Keratinocyte (primary cell): ENCODE results near the gene LDLRAD4. TPM values are rescaled to one million over a fixed set of nuclear protein-coding genes. Genes with fewer than 3 reads are reported as not detected.

Source experiments
- DNase-seq: peaks from one replicate; pipeline ENCODE4 v3.0.0-alpha.2; 2011; ENCODE audit warnings: low read depth, missing footprints, low spot score
- FAIRE-seq: peaks from 2 replicates; lab custom pipeline; 2011; peaks lifted over from hg19 to GRCh38; lab: Jason Lieb, UNC
- H2AFZ ChIP-seq: 2 replicates; pipeline ENCODE4 v1.6.0; 2012; ENCODE audit warnings: low read length, control low read depth, inconsistent platforms; ENCODE audit not compliant: control insufficient read depth
- H3K27ac ChIP-seq: 2 replicates; pipeline ENCODE4 v1.5.1; 2011; ENCODE audit warnings: low read length; ENCODE audit not compliant: control insufficient read depth, insufficient read depth
- H3K27me3 ChIP-seq: 3 replicates; pipeline ENCODE4 v1.6.0; 2011; ENCODE audit warnings: low read length; ENCODE audit not compliant: control insufficient read depth, insufficient read depth; ENCODE audit errors: extremely low read depth
- H3K36me3 ChIP-seq, 2 experiments: 2 replicates in 1 of 2; 3 replicates in 1 of 2; pipeline ENCODE4 v1.5.1; 2011; ENCODE audit warnings: low read length in 2 of 2, mild to moderate bottlenecking in 1 of 2; ENCODE audit not compliant: control insufficient read depth in 2 of 2, insufficient read depth in 2 of 2; ENCODE audit errors: extremely low read depth in 1 of 2
- H3K4me1 ChIP-seq: 3 replicates; pipeline ENCODE4 v1.5.1; 2011; ENCODE audit warnings: low read length; ENCODE audit not compliant: control insufficient read depth, insufficient read depth; ENCODE audit errors: extremely low read depth
- H3K4me2 ChIP-seq: 3 replicates; pipeline ENCODE4 v1.6.0; 2011; ENCODE audit warnings: low read depth, low read length; ENCODE audit not compliant: control insufficient read depth, insufficient read depth; ENCODE audit errors: extremely low read depth
- H3K4me3 ChIP-seq, 3 experiments: fragments of 200-600 bp in 1 of 3; sonication (generic) in 1 of 3; 2 replicates in 2 of 3; 3 replicates in 1 of 3; pipeline ENCODE4 v1.5.1; 2011 to 2016; ENCODE audit warnings: low read length in 3 of 3, mild to moderate bottlenecking in 3 of 3, control low read depth in 2 of 3, inconsistent platforms in 1 of 3, low read depth in 1 of 3, mixed read lengths in 1 of 3, mixed run types in 1 of 3, moderate library complexity in 1 of 3; ENCODE audit not compliant: control insufficient read depth in 2 of 3, insufficient read depth in 2 of 3; ENCODE audit errors: extremely low read depth in 1 of 3
- H3K79me2 ChIP-seq: 2 replicates; pipeline ENCODE4 v1.6.0; 2012; ENCODE audit warnings: low read length; ENCODE audit not compliant: control insufficient read depth, insufficient read depth
- H3K9ac ChIP-seq: 3 replicates; pipeline ENCODE4 v1.6.0; 2011; ENCODE audit warnings: low read length; ENCODE audit not compliant: control insufficient read depth, insufficient read depth; ENCODE audit errors: extremely low read depth
- H3K9me1 ChIP-seq: 3 replicates; pipeline ENCODE4 v1.6.0; 2011; ENCODE audit warnings: low read length; ENCODE audit not compliant: control insufficient read depth, insufficient read depth; ENCODE audit errors: extremely low read depth
- H3K9me3 ChIP-seq: 2 replicates; pipeline ENCODE4 v1.5.1; 2012; ENCODE audit warnings: low read depth, low read length; ENCODE audit not compliant: control insufficient read depth
- H4K20me1 ChIP-seq: 3 replicates; pipeline ENCODE4 v1.6.0; 2011; ENCODE audit warnings: low read length; ENCODE audit not compliant: control insufficient read depth, insufficient read depth; ENCODE audit errors: extremely low read depth
- EZH2 ChIP-seq: IDR thresholded peaks from one replicate; pipeline ENCODE4 v1.6.1; 2012; ENCODE audit warnings: inconsistent platforms, mild to moderate bottlenecking, low read length, moderate library complexity
- dilution Hi-C: fragments of 300-500 bp; cut with MboI; formaldehyde crosslinking; loops from one replicate; pipeline ENCODE4 v1.7.0; 2020; ENCODE audit warnings: low sequenced_read_pairs; ENCODE audit not compliant: extremely low pct_ligation_motif_present
- polyA plus RNA-seq, 5 experiments: library from polyadenylated mRNA; depleted of rRNA in 3 of 5; stranded (reverse) in 3 of 5; stranded (forward) in 1 of 5; unstranded in 1 of 5; fragments of >200 nt; gene quantifications; 1 replicate in 1 of 5; 2 replicates in 3 of 5; 3 replicates in 1 of 5; pipeline versions ENCODE4 v1.2.1 to v1.2.3, GENCODE V29; 2011 to 2012; ENCODE audit warnings: missing spikeins in 2 of 5, low read depth in 1 of 5, low replicate concordance in 1 of 5
- TF ChIP-seq, protein P1 (sequence below), 3 experiments: IDR thresholded peaks in 1 of 3; conservative IDR thresholded peaks in 1 of 3; optimal IDR thresholded peaks in 1 of 3; 2 replicates in 2 of 3; 3 replicates in 1 of 3; pipeline versions ENCODE3 to v1.5.1; 2011; ENCODE audit warnings: low read length in 3 of 3, mild to moderate bottlenecking in 3 of 3, moderate library complexity in 2 of 3, control low read depth in 1 of 3, inconsistent platforms in 1 of 3; ENCODE audit not compliant: insufficient read depth in 2 of 3; ENCODE audit errors: extremely low read depth in 1 of 3

LDLRAD4 gene
- polyA plus RNA-seq, 1 donor (not counting 4 experiments of a cell fraction or from before 2014, with no cell fraction given): not detected

DNA sequence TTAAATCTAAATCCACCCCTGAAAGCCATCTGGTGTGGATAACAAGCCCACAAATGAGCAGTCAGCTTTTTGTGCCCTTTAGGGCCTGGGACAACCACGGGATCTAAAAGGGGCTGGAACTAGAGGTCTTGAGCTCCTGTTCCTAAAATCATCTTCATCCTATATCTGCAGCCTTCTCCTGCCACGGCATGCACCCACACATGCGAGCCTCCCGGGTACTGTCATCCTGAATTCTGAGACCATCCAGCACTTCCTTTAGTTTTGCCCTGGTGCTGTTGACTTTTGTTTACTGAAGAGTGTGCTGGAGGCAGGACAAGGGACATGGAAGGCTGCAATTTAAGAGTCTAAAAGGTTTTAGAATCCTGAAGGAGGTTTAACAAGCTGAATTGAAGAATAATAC is 324.6 kb downstream of the LDLRAD4 start:
- no peak for TF ChIP-seq EZH2
- TF ChIP-seq, protein P1, sequence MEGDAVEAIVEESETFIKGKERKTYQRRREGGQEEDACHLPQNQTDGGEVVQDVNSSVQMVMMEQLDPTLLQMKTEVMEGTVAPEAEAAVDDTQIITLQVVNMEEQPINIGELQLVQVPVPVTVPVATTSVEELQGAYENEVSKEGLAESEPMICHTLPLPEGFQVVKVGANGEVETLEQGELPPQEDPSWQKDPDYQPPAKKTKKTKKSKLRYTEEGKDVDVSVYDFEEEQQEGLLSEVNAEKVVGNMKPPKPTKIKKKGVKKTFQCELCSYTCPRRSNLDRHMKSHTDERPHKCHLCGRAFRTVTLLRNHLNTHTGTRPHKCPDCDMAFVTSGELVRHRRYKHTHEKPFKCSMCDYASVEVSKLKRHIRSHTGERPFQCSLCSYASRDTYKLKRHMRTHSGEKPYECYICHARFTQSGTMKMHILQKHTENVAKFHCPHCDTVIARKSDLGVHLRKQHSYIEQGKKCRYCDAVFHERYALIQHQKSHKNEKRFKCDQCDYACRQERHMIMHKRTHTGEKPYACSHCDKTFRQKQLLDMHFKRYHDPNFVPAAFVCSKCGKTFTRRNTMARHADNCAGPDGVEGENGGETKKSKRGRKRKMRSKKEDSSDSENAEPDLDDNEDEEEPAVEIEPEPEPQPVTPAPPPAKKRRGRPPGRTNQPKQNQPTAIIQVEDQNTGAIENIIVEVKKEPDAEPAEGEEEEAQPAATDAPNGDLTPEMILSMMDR (optimal IDR thresholded peaks at IDR 0.05 in 1 of 3, IDR thresholded peaks at IDR 0.05 in 1 of 3, conservative IDR thresholded peaks at IDR 0.05 in 1 of 3; ENCODE audit: extremely low read depth in 1 of 3, insufficient read depth in 2 of 3, low read length in 3 of 3): no peak
- DNase-seq (no peak), FAIRE-seq (no peak)
- Histone ChIP-seq H3K9ac (no peak overlapping the region), H4K20me1 (no peaks in the 10 kb centered on the region), H3K9me3 (no peaks in the 10 kb centered on the region), H3K9me1 (no peaks in the 10 kb centered on the region), H3K4me1 (no peaks in the 10 kb centered on the region), H2AFZ (no peak overlapping the region), H3K27me3 (no peaks in the 10 kb centered on the region), H3K79me2 (no peaks in the 10 kb centered on the region), H3K27ac (no peak overlapping the region), H3K36me3 (no peaks in the 10 kb centered on the region), H3K4me2 (no peak overlapping the region), H3K4me3 (no peak overlapping the region)
- dilution Hi-C loops: no loop called here

DNA sequence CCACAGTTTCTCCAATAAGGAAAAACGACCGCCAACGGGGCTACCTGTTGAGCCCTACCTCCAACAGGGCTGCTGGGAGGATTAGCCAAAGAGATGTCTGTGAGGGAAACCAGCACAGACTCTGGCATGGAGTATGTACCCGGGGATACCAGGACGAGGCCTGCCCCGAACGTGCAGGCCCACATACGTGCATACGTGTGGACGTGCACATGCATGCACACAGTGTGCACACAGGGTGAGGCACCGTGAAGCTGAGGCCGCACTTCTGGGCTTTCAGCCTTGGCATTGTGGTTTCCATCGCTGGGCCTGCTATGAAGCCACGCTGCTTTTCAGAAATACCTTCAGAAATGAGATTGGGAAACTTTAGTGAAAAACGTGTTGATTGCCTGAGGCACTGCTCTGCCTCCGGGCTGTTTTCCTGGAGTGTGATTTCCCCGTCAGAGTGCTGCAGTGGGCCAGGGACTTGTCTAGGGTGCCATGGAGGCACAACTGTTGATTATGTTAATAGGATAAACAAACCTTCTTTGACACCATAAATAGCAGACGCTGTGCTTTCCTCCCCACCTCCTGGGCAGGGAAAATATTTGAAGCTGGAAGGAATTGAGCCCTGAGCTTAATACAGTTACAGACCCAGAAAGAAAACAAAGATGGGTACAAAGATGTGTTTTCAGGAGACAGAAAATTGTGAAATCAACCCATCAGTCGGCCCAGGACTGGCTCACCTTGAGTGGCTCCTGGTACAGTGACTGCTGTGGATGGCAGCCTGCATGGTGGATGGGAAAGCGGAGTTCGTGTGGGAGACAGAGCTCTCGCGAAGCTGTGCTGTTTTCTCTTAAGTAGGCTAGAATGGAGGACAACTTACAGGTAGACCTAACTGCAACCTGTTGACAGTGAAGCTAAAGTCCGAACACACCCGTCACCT is 325.5 kb downstream of the LDLRAD4 start:
- TF ChIP-seq EZH2: no peak
- TF ChIP-seq, protein P1 (optimal IDR thresholded peaks at IDR 0.05 in 1 of 3, IDR thresholded peaks at IDR 0.05 in 1 of 3, conservative IDR thresholded peaks at IDR 0.05 in 1 of 3; ENCODE audit: extremely low read depth in 1 of 3, insufficient read depth in 2 of 3, low read length in 3 of 3): no peak
- H3K27ac ChIP-seq: no peak overlapping the region
- dilution Hi-C loops: no loop called here
- no peaks in the 10 kb centered on the region for H3K36me3 ChIP-seq
- H2AFZ ChIP-seq: no peak overlapping the region
- FAIRE-seq (no peak), DNase-seq (no peak)
- no peaks in the 10 kb centered on the region for H4K20me1 ChIP-seq
- H3K9ac ChIP-seq: no peak overlapping the region
- H3K27me3 ChIP-seq: no peaks in the 10 kb centered on the region
- no peak overlapping the region for H3K4me3 ChIP-seq
- H3K79me2 ChIP-seq: no peaks in the 10 kb centered on the region
- H3K4me2 ChIP-seq: no peak overlapping the region
- H3K9me1 ChIP-seq: no peaks in the 10 kb centered on the region
- H3K9me3 ChIP-seq: no peaks in the 10 kb centered on the region
- H3K4me1 ChIP-seq: no peaks in the 10 kb centered on the region
